Psoas muscle (tissue), 8 donors: ENCODE measurements around the gene ABCC2. TPM values are rescaled to one million over a fixed set of nuclear protein-coding genes. Genes with fewer than 3 reads are reported as not detected.

Experiments
- ATAC-seq, 4 donors: fragments of 200-7000 bp; cut with Tn5 transposase; one replicate each; pipeline ENCODE4 v1.9.1; 2020; ENCODE audit warnings: moderate library complexity in 3 of 4, mild to moderate bottlenecking in 2 of 4
- DNase-seq, 2 donors: peaks; one replicate each; pipeline ENCODE4 v3.0.0-alpha.2; 2020
- H3K27ac ChIP-seq: fragments of 200-600 bp; one replicate; pipeline ENCODE4 v1.8.0; 2022
- H3K27me3 ChIP-seq, 3 donors: fragments of 200-600 bp in 1 of 3; one replicate each; pipeline versions ENCODE4 v1.6.1 to v1.8.0; 2013 to 2022; ENCODE audit warnings: low read length in 2 of 3, mild to moderate bottlenecking in 2 of 3, moderate library complexity in 1 of 3; ENCODE audit not compliant: insufficient read depth in 3 of 3
- H3K36me3 ChIP-seq, 2 donors: fragments of 200-600 bp in 1 of 2; one replicate each; pipeline versions ENCODE4 v1.6.1 to v1.8.0; 2013 to 2022; ENCODE audit warnings: low read depth in 1 of 2, mild to moderate bottlenecking in 1 of 2, moderate library complexity in 1 of 2; ENCODE audit not compliant: insufficient read depth in 1 of 2
- H3K4me1 ChIP-seq: fragments of 200-600 bp; one replicate; pipeline ENCODE4 v1.8.0; 2022
- H3K4me3 ChIP-seq: fragments of 200-600 bp; one replicate; pipeline ENCODE4 v1.8.0; 2022; ENCODE audit warnings: mild to moderate bottlenecking
- H3K9me3 ChIP-seq: fragments of 200-600 bp; one replicate; pipeline ENCODE4 v1.8.0; 2022
- WGBS, 3 donors: extraction: QIAGEN DNeasy Blood & Tissue Kit; methylation state at CpG; one replicate each; pipeline versions ENCODE4 v1.1.6 to v1.1.7; 2013; 5-methylcytosine and 5-hydroxymethylcytosine counted together
- intact Hi-C, 2 donors: fragments of 100-400 bp; cut with DNase I; formaldehyde crosslinking; loops; one replicate each; pipeline versions ENCODE4 v1.11.0 to v1.14.2; 2022
- polyA plus RNA-seq, 3 donors: library from polyadenylated mRNA; stranded (reverse); fragments of 200-250 nt; gene quantifications; one replicate each; pipeline ENCODE4 v1.2.3, GENCODE V29; 2013
- total RNA-seq, 4 donors: library from RNA; stranded (reverse); fragmentation: NEBNext Ultra II Directional in 2 of 4; extraction: Animal tissue kit (Norgen Biotek cat#: 25700) in 2 of 4; gene quantifications; one replicate each; pipeline versions ENCODE4 v1.2.1 to v1.2.4, GENCODE V29; 2021 to 2023
- TF ChIP-seq, protein P1 (sequence below): fragments of 200-600 bp; IDR thresholded peaks from one replicate; pipeline ENCODE4 v1.8.0; 2022; ENCODE audit warnings: antibody characterized with exemption
- donor health status: healthy with polysubstance abuse.
- donor health status: DM: no; HTN: no; CAD: no; lungs with moderate emphysema.
- donor health status: Bipolar disorder and iron deficiency.
- donor health status: healthy.
- donor health status: DM: yes; HTN: yes; CAD: no.
- donor health status: DM: no; HTN: no; CAD: no.
- donor health status: DM: no; HTN: no; CAD: no.
- donor health status: DM: yes; HTN: yes; CAD: no.

The ABCC2 gene
- total and polyA plus RNA-seq, 7 donors, result 0.23 to 2.3 (median 0.64) TPM

DNA sequence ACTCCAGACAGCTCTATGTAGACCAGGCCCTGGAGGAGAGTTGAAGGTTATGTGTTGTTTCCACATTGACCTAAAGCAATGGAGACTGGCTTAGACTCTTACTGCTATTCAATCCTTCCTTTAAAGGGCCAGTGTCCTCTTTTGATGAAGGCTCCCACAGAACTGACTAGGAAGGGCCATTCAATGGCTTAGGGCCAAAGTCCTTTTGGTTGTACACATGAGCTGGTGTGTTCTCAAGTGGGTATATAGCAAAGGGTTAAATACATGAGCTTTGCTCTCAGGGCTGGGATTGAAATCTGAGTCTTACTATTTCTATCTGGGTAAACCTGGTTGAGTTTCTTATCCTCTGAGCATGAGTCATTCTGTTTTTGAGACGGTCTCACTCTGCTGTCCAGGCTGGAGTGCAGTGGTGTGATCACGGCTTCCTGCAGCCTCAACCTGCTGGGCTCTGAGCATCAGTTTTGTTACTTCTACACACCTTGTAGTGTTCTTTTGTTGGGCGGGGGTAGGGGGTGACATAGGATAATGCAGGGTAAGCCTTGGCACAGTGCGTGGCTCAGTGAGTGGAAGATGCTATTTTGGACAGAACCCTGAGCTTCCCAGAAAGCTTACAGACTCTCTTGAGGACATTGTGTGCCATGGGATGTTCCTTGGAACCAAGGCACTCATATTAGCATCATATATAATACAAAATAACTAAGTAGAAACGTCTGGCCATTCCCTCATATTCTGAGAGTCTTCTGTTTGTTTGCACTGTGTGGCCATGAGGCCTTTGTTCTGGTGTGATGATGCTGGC lies 90.1 kb downstream of the ABCC2 start:
- Histone ChIP-seq H3K4me3 (no peak overlapping the region), H3K36me3 (peaks cover 6 to 27% of the 10 kb centered on the region in 2 donors), H3K9me3 (no peaks in the 10 kb centered on the region), H3K4me1 (peaks cover 7% of the 10 kb centered on the region), H3K27me3 (no peaks in the 10 kb centered on the region), H3K27ac (no peak overlapping the region)
- ATAC-seq, result peak; percentile 32 to 74 (median 61)
- WGBS, 3 donors, result 39 to 53% (median 42%) methylated on average over 5 of the region's 5 CpGs
- intact Hi-C loops, result no loop called here
- DNase-seq, result no peak
- TF ChIP-seq, protein P1, sequence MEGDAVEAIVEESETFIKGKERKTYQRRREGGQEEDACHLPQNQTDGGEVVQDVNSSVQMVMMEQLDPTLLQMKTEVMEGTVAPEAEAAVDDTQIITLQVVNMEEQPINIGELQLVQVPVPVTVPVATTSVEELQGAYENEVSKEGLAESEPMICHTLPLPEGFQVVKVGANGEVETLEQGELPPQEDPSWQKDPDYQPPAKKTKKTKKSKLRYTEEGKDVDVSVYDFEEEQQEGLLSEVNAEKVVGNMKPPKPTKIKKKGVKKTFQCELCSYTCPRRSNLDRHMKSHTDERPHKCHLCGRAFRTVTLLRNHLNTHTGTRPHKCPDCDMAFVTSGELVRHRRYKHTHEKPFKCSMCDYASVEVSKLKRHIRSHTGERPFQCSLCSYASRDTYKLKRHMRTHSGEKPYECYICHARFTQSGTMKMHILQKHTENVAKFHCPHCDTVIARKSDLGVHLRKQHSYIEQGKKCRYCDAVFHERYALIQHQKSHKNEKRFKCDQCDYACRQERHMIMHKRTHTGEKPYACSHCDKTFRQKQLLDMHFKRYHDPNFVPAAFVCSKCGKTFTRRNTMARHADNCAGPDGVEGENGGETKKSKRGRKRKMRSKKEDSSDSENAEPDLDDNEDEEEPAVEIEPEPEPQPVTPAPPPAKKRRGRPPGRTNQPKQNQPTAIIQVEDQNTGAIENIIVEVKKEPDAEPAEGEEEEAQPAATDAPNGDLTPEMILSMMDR, result no peak

DNA sequence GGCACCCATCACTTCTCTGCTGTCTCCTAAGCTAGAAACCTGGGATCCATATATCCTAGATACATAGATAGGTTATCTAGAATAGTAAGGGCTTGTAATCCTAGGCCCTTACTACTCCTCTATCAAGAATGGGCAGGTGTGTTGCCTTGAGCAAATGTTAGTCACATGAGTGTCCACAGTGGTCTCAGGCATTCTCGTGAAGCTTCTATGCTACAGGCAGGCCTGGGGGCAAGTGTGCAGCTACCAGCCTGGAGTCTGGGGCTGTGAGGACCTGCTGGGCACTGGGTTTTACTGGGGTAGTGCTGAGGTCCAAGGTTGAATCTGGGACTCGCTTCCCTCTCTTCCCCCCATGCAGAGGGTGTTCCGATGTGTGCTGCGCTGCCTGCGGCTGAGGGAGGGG lies 91.4 kb downstream of the ABCC2 start:
- DNase-seq, result no peak
- Histone ChIP-seq H3K27me3 (no peaks in the 10 kb centered on the region), H3K4me1 (peaks cover 7% of the 10 kb centered on the region), H3K27ac (no peak overlapping the region), H3K36me3 (peaks cover 6 to 39% of the 10 kb centered on the region in 2 donors), H3K9me3 (no peaks in the 10 kb centered on the region), H3K4me3 (no peak overlapping the region)
- TF ChIP-seq, protein P1, result no peak
- intact Hi-C loops, result no loop called here
- ATAC-seq, result peak in 1 of 4 donors; percentile 30
- 89 to 99% (median 96%) methylated on average over 4 to 5 of the region's 5 CpGs for WGBS, 3 donors

DNA sequence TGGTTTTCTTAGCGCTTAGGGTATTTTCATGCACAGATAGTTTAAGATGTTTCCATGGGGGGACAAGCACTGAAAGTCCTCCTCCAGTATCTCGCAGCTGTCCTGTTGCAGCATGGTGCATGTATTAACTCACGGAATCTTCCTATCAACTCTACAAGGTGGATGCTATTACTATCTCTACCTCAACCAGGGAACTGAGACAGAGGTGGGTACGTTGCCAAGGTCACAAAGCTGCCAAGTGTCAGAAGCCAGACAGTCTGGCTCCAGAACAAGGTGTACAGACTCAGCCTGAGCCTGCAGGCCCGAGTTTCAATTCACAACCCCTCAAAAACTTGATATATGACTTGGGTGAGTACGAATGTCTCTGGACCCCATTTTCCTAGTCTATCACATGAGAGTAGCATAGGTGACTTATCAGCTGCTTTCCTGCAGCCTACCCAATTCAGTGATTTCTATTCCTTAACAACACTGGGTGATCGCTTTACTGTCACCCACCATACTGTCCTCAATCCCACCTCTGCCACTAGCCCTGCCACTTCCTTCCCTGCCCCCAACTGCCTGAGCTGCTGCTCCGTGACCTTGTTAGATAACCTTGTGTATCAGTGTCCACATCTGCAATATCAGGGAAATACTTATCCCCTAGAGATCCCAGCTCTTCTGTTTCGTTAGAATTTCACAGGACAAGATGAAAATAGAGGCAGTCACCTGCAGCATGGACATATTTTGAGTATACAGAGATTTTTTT lies 92.1 kb downstream of the ABCC2 start:
- ATAC-seq, result peak; percentile 40 to 65 (median 54)
- Histone ChIP-seq H3K4me3 (no peak overlapping the region), H3K4me1 (peaks cover 7% of the 10 kb centered on the region), H3K36me3 (peaks cover 6 to 46% of the 10 kb centered on the region in 2 donors), H3K27ac (no peak overlapping the region), H3K27me3 (no peaks in the 10 kb centered on the region), H3K9me3 (no peaks in the 10 kb centered on the region)
- DNase-seq, result peak in 1 of 2 donors; percentile 54
- intact Hi-C loops, result no loop called here
- TF ChIP-seq, protein P1, result no peak
- 57 to 73% (median 58%) methylated on average over 9 of the region's 9 CpGs for WGBS, 3 donors

DNA sequence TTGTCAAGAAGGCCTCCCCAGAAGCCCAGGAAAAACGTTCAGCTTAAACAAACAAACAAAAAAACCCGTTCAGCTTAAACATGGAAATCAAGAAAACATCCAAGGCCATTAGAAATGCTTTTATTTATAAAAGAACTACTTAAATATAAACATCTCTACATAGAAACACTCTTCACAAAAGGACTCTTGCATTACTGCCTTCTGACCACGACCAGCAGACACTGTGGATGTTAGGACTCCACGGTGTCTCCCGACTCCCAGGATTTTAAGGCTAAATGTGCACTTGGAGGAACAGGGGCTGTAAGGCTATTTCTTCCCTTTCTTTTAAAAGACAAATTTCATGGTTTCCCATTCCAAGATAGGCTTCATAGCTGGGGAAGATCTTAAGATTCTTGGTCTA lies 93.0 kb downstream of the ABCC2 start:
- 91 to 95% (median 92%) methylated on average over 5 of the region's 5 CpGs for WGBS, 3 donors
- DNase-seq, result no peak
- no peak for ATAC-seq
- intact Hi-C loops, result no loop called here
- Histone ChIP-seq H3K9me3 (no peaks in the 10 kb centered on the region), H3K27ac (no peak overlapping the region), H3K36me3 (peaks cover 6 to 56% of the 10 kb centered on the region in 2 donors), H3K4me1 (peaks cover 7% of the 10 kb centered on the region), H3K4me3 (no peak overlapping the region), H3K27me3 (no peaks in the 10 kb centered on the region)
- TF ChIP-seq, protein P1, result no peak
